OCI-LY7 (cell line): ENCODE data around the gene EIF4EBP2.

Source experiments
- CTCF ChIP-seq: fragments of 200-600 bp; sonication (generic); conservative IDR thresholded peaks from 2 replicates; pipeline ENCODE4 v1.5.1; 2014; ENCODE audit warnings: mild to moderate bottlenecking, antibody characterized with exemption, low read length, moderate library complexity, mixed read lengths
- EZH2phosphoT487 ChIP-seq: fragments of 200-600 bp; sonication (generic); IDR thresholded peaks from 2 replicates; pipeline ENCODE4 v1.6.1; 2018; ENCODE audit warnings: low read depth, borderline replicate concordance, mild to moderate bottlenecking, mixed run types, antibody characterized with exemption, low read length, moderate library complexity, mixed read lengths

GRCh38 chr10:70426823-70427222 lies 22.9 kb downstream of the EIF4EBP2 start:
- TF ChIP-seq CTCF = no peak
- no peak for TF ChIP-seq EZH2phosphoT487
